Endometrium (tissue), 2 donors: Measurements from ENCODE around the gene TNRC6C.
"Not testable (repeated sequence)": the region's sequence is repeated elsewhere in the genome, so short reads cannot be mapped to it uniquely, and the experiment has no call there.

Source experiments
- FAIRE-seq: peaks from 2 replicates; lab custom pipeline; 2012; peaks lifted over from hg19 to GRCh38; lab: Jason Lieb, UNC
- donor health status: control.
- donor health status: control.

TNRC6C gene

GRCh38 chr17:77963441-77963840 is 4.9 kb downstream of the TNRC6C start:
- FAIRE-seq: peak; percentile 81

- no peak for FAIRE-seq
These were observed 6.8 kb downstream of the TNRC6C start for GRCh38 chr17:77965352-77965751.

GRCh38 chr17:77966476-77966875 is 8.0 kb downstream of the TNRC6C start:
- no peak for FAIRE-seq

- no peak for FAIRE-seq
These were observed 10.3 kb downstream of the TNRC6C start for GRCh38 chr17:77968788-77969187.

GRCh38 chr17:77972271-77972670 is 13.8 kb downstream of the TNRC6C start:
- FAIRE-seq: not testable (repeated sequence)

GRCh38 chr17:77973953-77974352 is 15.4 kb downstream of the TNRC6C start:
- no peak for FAIRE-seq

- FAIRE-seq: no peak
These were observed 15.9 kb downstream of the TNRC6C start for GRCh38 chr17:77974396-77974795.

GRCh38 chr17:77982430-77982829 is 23.9 kb downstream of the TNRC6C start:
- FAIRE-seq: not testable (repeated sequence)

- FAIRE-seq: no peak
These were observed 31.8 kb downstream of the TNRC6C start for GRCh38 chr17:77990301-77990700.

- not testable (repeated sequence) for FAIRE-seq
These were observed 35.2 kb downstream of the TNRC6C start for GRCh38 chr17:77993735-77994134.

- no peak for FAIRE-seq
These were observed 36.8 kb downstream of the TNRC6C start for GRCh38 chr17:77995146-77995852.

- no peak for FAIRE-seq
These were observed 37.8 kb downstream of the TNRC6C start for GRCh38 chr17:77996256-77996655.

GRCh38 chr17:77999413-78000173 is 41.1 kb downstream of the TNRC6C start:
- no peak for FAIRE-seq

GRCh38 chr17:78000341-78000740 is 41.8 kb downstream of the TNRC6C start:
- FAIRE-seq: no peak

GRCh38 chr17:78001182-78001581 is 42.7 kb downstream of the TNRC6C start:
- FAIRE-seq: no peak

GRCh38 chr17:78001612-78002011 is 43.1 kb downstream of the TNRC6C start:
- no peak for FAIRE-seq

GRCh38 chr17:78002166-78002565 is 43.7 kb downstream of the TNRC6C start:
- no peak for FAIRE-seq

- FAIRE-seq: no peak
These were observed 47.1 kb downstream of the TNRC6C start for GRCh38 chr17:78005452-78006171.

GRCh38 chr17:78006338-78006737 is 47.8 kb downstream of the TNRC6C start:
- no peak for FAIRE-seq

GRCh38 chr17:78007647-78008046 is 49.1 kb downstream of the TNRC6C start:
- no peak for FAIRE-seq

- FAIRE-seq: no peak
These were observed 52.3 kb downstream of the TNRC6C start for GRCh38 chr17:78010759-78011158.

GRCh38 chr17:78012428-78012827 is 53.9 kb downstream of the TNRC6C start:
- FAIRE-seq: no peak
